Trophoblast cell (in vitro differentiated cells and primary cell): ENCODE results near the gene CD44.

ENCODE experiments used
- DNase-seq, 2 donors: peaks; one replicate each; pipeline ENCODE4 v3.0.0-alpha.2; 2016
- H2AFZ ChIP-seq: 2 replicates; pipeline ENCODE4 v1.6.1; 2013; ENCODE audit warnings: low read length, moderate library complexity, mild to moderate bottlenecking; ENCODE audit not compliant: insufficient read depth, poor library complexity
- H2AK5ac ChIP-seq: 2 replicates; pipeline ENCODE4 v1.6.1; 2013; ENCODE audit warnings: mild to moderate bottlenecking, low read length
- H2BK120ac ChIP-seq: 2 replicates; pipeline ENCODE4 v1.6.1; 2013; ENCODE audit warnings: low read length, mild to moderate bottlenecking, moderate library complexity; ENCODE audit not compliant: insufficient read depth, poor library complexity
- H2BK12ac ChIP-seq: 2 replicates; pipeline ENCODE4 v1.6.1; 2013; ENCODE audit warnings: mild to moderate bottlenecking, low read length, moderate library complexity
- H2BK5ac ChIP-seq: 2 replicates; pipeline ENCODE4 v1.6.1; 2013; ENCODE audit warnings: low read length, low read depth, moderate library complexity, mild to moderate bottlenecking; ENCODE audit not compliant: poor library complexity
- H3K14ac ChIP-seq: 2 replicates; pipeline ENCODE4 v1.6.1; 2013; ENCODE audit warnings: mild to moderate bottlenecking, low read length
- H3K18ac ChIP-seq: 2 replicates; pipeline ENCODE4 v1.6.1; 2013; ENCODE audit warnings: mild to moderate bottlenecking, low read length
- H3K23ac ChIP-seq: 2 replicates; pipeline ENCODE4 v1.6.1; 2013; ENCODE audit warnings: low read length
- H3K27ac ChIP-seq: 2 replicates; pipeline ENCODE4 v1.5.1; 2013; ENCODE audit warnings: low read depth, mild to moderate bottlenecking, inconsistent platforms, low read length, moderate library complexity
- H3K27me3 ChIP-seq: 2 replicates; pipeline ENCODE4 v1.6.1; 2013; ENCODE audit warnings: inconsistent platforms, mild to moderate bottlenecking, low read length, moderate library complexity; ENCODE audit not compliant: insufficient read depth
- H3K36me3 ChIP-seq, 2 experiments: 1 replicate in 1 of 2; 2 replicates in 1 of 2; pipeline ENCODE4 v1.6.1; 2013; ENCODE audit warnings: low read length in 2 of 2, mild to moderate bottlenecking in 2 of 2, moderate library complexity in 1 of 2; ENCODE audit not compliant: insufficient read depth in 2 of 2, control insufficient read depth in 1 of 2
- H3K4ac ChIP-seq: 2 replicates; pipeline ENCODE4 v1.6.1; 2013; ENCODE audit warnings: low read depth, mild to moderate bottlenecking, low read length, moderate library complexity
- H3K4me1 ChIP-seq, 2 experiments: 1 replicate in 1 of 2; 2 replicates in 1 of 2; pipeline ENCODE4 v1.6.1; 2013; ENCODE audit warnings: low read length in 2 of 2, mild to moderate bottlenecking in 2 of 2, moderate library complexity in 1 of 2; ENCODE audit not compliant: insufficient read depth in 2 of 2, control insufficient read depth in 1 of 2
- H3K4me2 ChIP-seq: 2 replicates; pipeline ENCODE4 v1.6.1; 2013; ENCODE audit warnings: inconsistent platforms, mild to moderate bottlenecking, low read length, moderate library complexity
- H3K4me3 ChIP-seq: 2 replicates; pipeline ENCODE4 v1.5.1; 2013; ENCODE audit warnings: mild to moderate bottlenecking, low read depth, low read length, inconsistent platforms
- H3K79me1 ChIP-seq: one replicate; pipeline ENCODE4 v1.6.1; 2013; ENCODE audit warnings: low read length
- H3K79me2 ChIP-seq: 2 replicates; pipeline ENCODE4 v1.6.1; 2013; ENCODE audit warnings: low read length, mild to moderate bottlenecking; ENCODE audit not compliant: control insufficient read depth, insufficient read depth, poor library complexity
- H3K9ac ChIP-seq: 2 replicates; pipeline ENCODE4 v1.6.1; 2013; ENCODE audit warnings: mild to moderate bottlenecking, low read length
- H3K9me3 ChIP-seq: 2 replicates; pipeline ENCODE4 v1.6.1; 2013; ENCODE audit warnings: low read depth, mild to moderate bottlenecking, control low read depth, inconsistent platforms, low read length; ENCODE audit not compliant: insufficient read depth
- H4K12ac ChIP-seq: 2 replicates; pipeline ENCODE4 v1.6.1; 2013; ENCODE audit warnings: low read depth, mild to moderate bottlenecking, low read length, moderate library complexity
- H4K8ac ChIP-seq: 2 replicates; pipeline ENCODE4 v1.6.1; 2013; ENCODE audit warnings: low read depth, mild to moderate bottlenecking, low read length, moderate library complexity
- H4K91ac ChIP-seq: one replicate; pipeline ENCODE4 v1.6.1; 2013; ENCODE audit warnings: low read depth, mild to moderate bottlenecking, low read length, moderate library complexity
- WGBS: extraction: QIAGEN DNeasy Blood & Tissue Kit; methylation state at CpG from one replicate; pipeline ENCODE4 v1.1.7; 2013; ENCODE audit warnings: missing lambda C conversion rate; ENCODE audit not compliant: insufficient read length, insufficient coverage; ENCODE audit errors: extremely low coverage; 5-methylcytosine and 5-hydroxymethylcytosine counted together

The CD44 gene

GRCh38 chr11:35235936-35236666, 97.1 kb downstream of the CD44 start:
- H2BK120ac ChIP-seq = peak overlapping the region; percentile 73
- peak overlapping the region; percentile 50 for H3K4ac ChIP-seq
- H4K91ac ChIP-seq = peak overlapping the region; percentile 69
- no peak overlapping the region for H4K12ac ChIP-seq
- no peaks in the 10 kb centered on the region for H3K36me3 ChIP-seq
- H3K9ac ChIP-seq = no peak overlapping the region
- no peak overlapping the region for H3K14ac ChIP-seq
- no peak overlapping the region for H4K8ac ChIP-seq
- H3K4me2 ChIP-seq = no peak overlapping the region
- H3K4me3 ChIP-seq = no peak overlapping the region
- H3K79me1 ChIP-seq = peaks cover 3% of the 10 kb centered on the region
- no peak overlapping the region for H2AFZ ChIP-seq
- WGBS = no CpG with 5 or more reads among the region's 4 CpGs
- H3K79me2 ChIP-seq = no peaks in the 10 kb centered on the region
- no peak overlapping the region for H3K23ac ChIP-seq
- peaks cover 3 to 6% of the 10 kb centered on the region in 2 experiments for H3K4me1 ChIP-seq
- H2AK5ac ChIP-seq = no peak overlapping the region
- no peaks in the 10 kb centered on the region for H3K9me3 ChIP-seq
- no peak overlapping the region for H2BK12ac ChIP-seq
- H2BK5ac ChIP-seq = no peak overlapping the region
- H3K18ac ChIP-seq = no peak overlapping the region
- no peak for DNase-seq
- H3K27me3 ChIP-seq = no peaks in the 10 kb centered on the region
- no peak overlapping the region for H3K27ac ChIP-seq

GRCh38 chr11:35236667-35237003, 97.7 kb downstream of the CD44 start:
- Histone ChIP-seq H3K9ac (no peak overlapping the region), H2BK5ac (no peak overlapping the region), H4K8ac (peak overlapping the region; percentile 9), H3K79me2 (no peaks in the 10 kb centered on the region), H2BK120ac (no peak overlapping the region), H3K23ac (no peak overlapping the region), H3K18ac (no peak overlapping the region), H4K91ac (no peak overlapping the region), H3K27me3 (no peaks in the 10 kb centered on the region), H3K4me1 (peaks cover 3 to 5% of the 10 kb centered on the region in 2 experiments), H3K4me3 (no peak overlapping the region), H2AK5ac (no peak overlapping the region), H3K14ac (no peak overlapping the region), H3K9me3 (no peaks in the 10 kb centered on the region), H3K4ac (no peak overlapping the region), H3K27ac (no peak overlapping the region), H2AFZ (no peak overlapping the region), H3K79me1 (peaks cover 3% of the 10 kb centered on the region), H3K4me2 (no peak overlapping the region), H2BK12ac (no peak overlapping the region), H3K36me3 (no peaks in the 10 kb centered on the region), H4K12ac (no peak overlapping the region)
- no CpG with 5 or more reads among the region's 5 CpGs for WGBS
- peak in 1 of 2 donors; percentile 9 for DNase-seq

- peak overlapping the region; percentile 21 for H4K91ac ChIP-seq
- H3K14ac ChIP-seq = no peak overlapping the region
- no CpG with 5 or more reads among the region's 1 CpG for WGBS
These were observed 98.4 kb downstream of the CD44 start for GRCh38 chr11:35237351-35237750.

GRCh38 chr11:35237860-35238715, 99.1 kb downstream of the CD44 start:
- H3K18ac ChIP-seq = no peak overlapping the region
- no CpG with 5 or more reads among the region's 15 CpGs for WGBS
- no peak overlapping the region for H3K4me2 ChIP-seq
- H3K4me3 ChIP-seq = no peak overlapping the region
- H3K27me3 ChIP-seq = no peaks in the 10 kb centered on the region
- H3K4me1 ChIP-seq = peaks cover 3 to 5% of the 10 kb centered on the region in 2 experiments
- H3K36me3 ChIP-seq = no peaks in the 10 kb centered on the region
- no peak overlapping the region for H3K23ac ChIP-seq
- no peaks in the 10 kb centered on the region for H3K9me3 ChIP-seq
- H2BK120ac ChIP-seq = peak overlapping the region; percentile 36
- no peak overlapping the region for H3K14ac ChIP-seq
- no peak overlapping the region for H3K4ac ChIP-seq
- no peak overlapping the region for H4K8ac ChIP-seq
- no peak overlapping the region for H4K12ac ChIP-seq
- H3K79me2 ChIP-seq = no peaks in the 10 kb centered on the region
- H2BK12ac ChIP-seq = peak overlapping the region; percentile 61
- H3K79me1 ChIP-seq = peaks cover 3% of the 10 kb centered on the region
- no peak overlapping the region for H3K27ac ChIP-seq
- H2AK5ac ChIP-seq = no peak overlapping the region
- peak overlapping the region; percentile 7 for H4K91ac ChIP-seq
- no peak overlapping the region for H3K9ac ChIP-seq
- H2AFZ ChIP-seq = no peak overlapping the region
- H2BK5ac ChIP-seq = peak overlapping the region; percentile 26
- peak; percentile 56 to 87 for DNase-seq

More at GRCh38 chr11:35237351-35237750, 98.4 kb downstream of the CD44 start:
- no peak overlapping the region for H3K4ac ChIP-seq
- H3K4me2 ChIP-seq = no peak overlapping the region
- H2BK120ac ChIP-seq = no peak overlapping the region
- no peak overlapping the region for H4K8ac ChIP-seq
- no peak overlapping the region for H3K18ac ChIP-seq
- H3K79me2 ChIP-seq = no peaks in the 10 kb centered on the region
- H3K27me3 ChIP-seq = no peaks in the 10 kb centered on the region
- peaks cover 3 to 5% of the 10 kb centered on the region in 2 experiments for H3K4me1 ChIP-seq
- no peak overlapping the region for H4K12ac ChIP-seq
- no peak overlapping the region for H2AFZ ChIP-seq
- no peak overlapping the region for H2BK5ac ChIP-seq
- H3K9ac ChIP-seq = no peak overlapping the region
- H2BK12ac ChIP-seq = peak overlapping the region; percentile 42
- no peak overlapping the region for H3K27ac ChIP-seq
- no peak overlapping the region for H3K4me3 ChIP-seq
- H3K79me1 ChIP-seq = peaks cover 3% of the 10 kb centered on the region
- H3K36me3 ChIP-seq = no peaks in the 10 kb centered on the region
- no peak for DNase-seq
- H3K23ac ChIP-seq = no peak overlapping the region
- H3K9me3 ChIP-seq = no peaks in the 10 kb centered on the region
- no peak overlapping the region for H2AK5ac ChIP-seq
